GM12878 (cell line): ENCODE results near the gene MDGA2.

Experiments
- BCL3 ChIP-seq: IDR thresholded peaks from 2 replicates; pipeline ENCODE4 v1.6.1; 2011; ENCODE audit warnings: borderline replicate concordance, low read depth, mild to moderate bottlenecking, moderate library complexity, low read length; ENCODE audit not compliant: insufficient read depth, poor library complexity, severe bottlenecking
- CTCF ChIP-seq, 3 experiments: IDR thresholded peaks in 2 of 3; conservative IDR thresholded peaks in 1 of 3; 2 replicates each; pipeline ENCODE4 v1.5.1; 2011; ENCODE audit warnings: low read depth in 3 of 3, low read length in 3 of 3, mild to moderate bottlenecking in 3 of 3, control low read depth in 2 of 3, moderate library complexity in 2 of 3, inconsistent platforms in 1 of 3, mixed read lengths in 1 of 3; ENCODE audit not compliant: control insufficient read depth in 2 of 3, insufficient read depth in 1 of 3; ENCODE audit errors: extremely low read depth in 1 of 3
- EZH2 ChIP-seq: IDR thresholded peaks from 2 replicates; pipeline ENCODE4 v1.6.1; 2012; ENCODE audit warnings: low read depth, mild to moderate bottlenecking, control low read depth, inconsistent platforms, low read length, borderline replicate concordance; ENCODE audit not compliant: control insufficient read depth
- HCFC1 ChIP-seq: fragments of 150-350 bp; IDR thresholded peaks from 2 replicates; pipeline ENCODE4 v1.6.1; 2014; ENCODE audit warnings: low read length
- HDGF ChIP-seq: fragments of 450-650 bp; IDR thresholded peaks from 2 replicates; pipeline ENCODE4 v1.6.1; 2016; ENCODE audit warnings: antibody characterized with exemption
- MAX ChIP-seq: IDR thresholded peaks from 2 replicates; pipeline ENCODE4 v1.6.1; 2012; ENCODE audit warnings: low read depth, low read length, improper control_type of control experiment
- NFYA ChIP-seq: IDR thresholded peaks from 2 replicates; pipeline ENCODE4 v1.6.1; 2011; ENCODE audit warnings: low read depth, mild to moderate bottlenecking, low read length, improper control_type of control experiment, borderline replicate concordance
- PBX3 ChIP-seq: IDR thresholded peaks from 2 replicates; pipeline ENCODE4 v1.6.1; 2011; ENCODE audit warnings: mild to moderate bottlenecking, low read depth, low read length, moderate library complexity; ENCODE audit not compliant: insufficient replicate concordance
- ZNF274 ChIP-seq: IDR thresholded peaks from one replicate; pipeline ENCODE4 v1.8.0; 2011; ENCODE audit not compliant: insufficient read length, insufficient read depth

GRCh38 chr14:46885566-46885965, 789.8 kb downstream of the MDGA2 start:
- TF ChIP-seq HDGF (no peak), CTCF (IDR thresholded peaks at IDR 0.05 in 2 of 3, conservative IDR thresholded peaks at IDR 0.05 in 1 of 3; ENCODE audit: control insufficient read depth in 2 of 3, extremely low read depth in 1 of 3, insufficient read depth in 1 of 3, low read depth in 3 of 3, low read length in 3 of 3) (no peak), HCFC1 (no peak), NFYA (no peak), EZH2 (no peak), MAX (no peak), ZNF274 (no peak), BCL3 (no peak), PBX3 (no peak)
